Stimulated activated naive CD8-positive, alpha-beta T cell treated with anti-CD3 and anti-CD28 coated beads, Interleukin-15, Interleukin-2, amounts not matched to agents 100 ng/mL and 50 ng/mL, for 24 hours (primary cell): ENCODE results near the gene COL24A1.
A peak's percentile ranks its signal among the peaks of the same experiment; 100 is the strongest.
"Not testable (repeated sequence)": the region's sequence is repeated elsewhere in the genome, so short reads cannot be mapped to it uniquely, and the experiment has no call there.

ENCODE experiments used
- H3K27ac Mint-ChIP-seq: one replicate; pipeline ENCODE4 v1.8.0; 2021; ENCODE audit warnings: mild to moderate bottlenecking, mixed read lengths
- H3K27me3 Mint-ChIP-seq: one replicate; pipeline ENCODE4 v1.8.0; 2021; ENCODE audit warnings: mixed read lengths
- H3K36me3 Mint-ChIP-seq: one replicate; pipeline ENCODE4 v1.8.0; 2021; ENCODE audit warnings: low read depth, mixed read lengths
- H3K4me1 Mint-ChIP-seq: one replicate; pipeline ENCODE4 v1.8.0; 2021; ENCODE audit warnings: low read depth, mixed read lengths
- H3K4me3 Mint-ChIP-seq: one replicate; pipeline ENCODE4 v1.8.0; 2021; ENCODE audit warnings: mild to moderate bottlenecking, mixed read lengths
- H3K9me3 Mint-ChIP-seq: one replicate; pipeline ENCODE4 v1.8.0; 2021; ENCODE audit warnings: mixed read lengths

COL24A1 gene

GRCh38 chr1:85865213-85865612 lies 291.4 kb downstream of the COL24A1 start:
- Mint-ChIP-seq H3K27me3 (peaks cover 3% of the 10 kb centered on the region), H3K4me3 (no peak overlapping the region), H3K27ac (no peak overlapping the region), H3K36me3 (no peaks in the 10 kb centered on the region), H3K9me3 (peaks cover 3% of the 10 kb centered on the region), H3K4me1 (no peaks in the 10 kb centered on the region)

- H3K27ac Mint-ChIP-seq: no peak overlapping the region
- no peak overlapping the region for H3K4me3 Mint-ChIP-seq
- peaks cover 3% of the 10 kb centered on the region for H3K9me3 Mint-ChIP-seq
- H3K36me3 Mint-ChIP-seq: no peaks in the 10 kb centered on the region
- peaks cover 3% of the 10 kb centered on the region for H3K27me3 Mint-ChIP-seq
- H3K4me1 Mint-ChIP-seq: no peaks in the 10 kb centered on the region
Observed at GRCh38 chr1:85864727-85865126, 291.8 kb downstream of the COL24A1 start.

GRCh38 chr1:85863639-85864038 lies 292.9 kb downstream of the COL24A1 start:
- H3K27ac Mint-ChIP-seq, H3K4me3 Mint-ChIP-seq, H3K9me3 Mint-ChIP-seq, H3K27me3 Mint-ChIP-seq, H3K4me1 Mint-ChIP-seq, H3K36me3 Mint-ChIP-seq: not testable (repeated sequence)

GRCh38 chr1:85862456-85862855 lies 294.1 kb downstream of the COL24A1 start:
- Mint-ChIP-seq H3K4me1 (no peaks in the 10 kb centered on the region), H3K27me3 (peaks cover 3% of the 10 kb centered on the region), H3K9me3 (peaks cover 3% of the 10 kb centered on the region), H3K36me3 (no peaks in the 10 kb centered on the region), H3K4me3 (no peak overlapping the region), H3K27ac (no peak overlapping the region)

GRCh38 chr1:85857991-85858390 lies 298.6 kb downstream of the COL24A1 start:
- Mint-ChIP-seq H3K4me1 (no peaks in the 10 kb centered on the region), H3K27ac (no peak overlapping the region), H3K4me3 (no peak overlapping the region), H3K9me3 (no peaks in the 10 kb centered on the region), H3K27me3 (peaks cover 5% of the 10 kb centered on the region), H3K36me3 (no peaks in the 10 kb centered on the region)

GRCh38 chr1:85850238-85850637 lies 306.3 kb downstream of the COL24A1 start:
- Mint-ChIP-seq H3K4me3 (no peak overlapping the region), H3K27me3 (no peaks in the 10 kb centered on the region), H3K27ac (no peak overlapping the region), H3K9me3 (no peaks in the 10 kb centered on the region), H3K4me1 (no peaks in the 10 kb centered on the region), H3K36me3 (no peaks in the 10 kb centered on the region)

- H3K4me1 Mint-ChIP-seq: no peaks in the 10 kb centered on the region
- no peak overlapping the region for H3K27ac Mint-ChIP-seq
Observed at GRCh38 chr1:85849660-85850059, 306.9 kb downstream of the COL24A1 start.

GRCh38 chr1:85847356-85847755 lies 309.2 kb downstream of the COL24A1 start:
- Mint-ChIP-seq H3K4me3 (no peak overlapping the region), H3K4me1 (no peaks in the 10 kb centered on the region), H3K27me3 (no peaks in the 10 kb centered on the region), H3K9me3 (no peaks in the 10 kb centered on the region), H3K27ac (no peak overlapping the region), H3K36me3 (no peaks in the 10 kb centered on the region)

More at GRCh38 chr1:85849660-85850059, 306.9 kb downstream of the COL24A1 start:
- Mint-ChIP-seq H3K36me3 (no peaks in the 10 kb centered on the region), H3K27me3 (no peaks in the 10 kb centered on the region), H3K9me3 (no peaks in the 10 kb centered on the region), H3K4me3 (no peak overlapping the region)

- Mint-ChIP-seq H3K36me3 (no peaks in the 10 kb centered on the region), H3K27me3 (no peaks in the 10 kb centered on the region), H3K4me1 (no peaks in the 10 kb centered on the region), H3K4me3 (no peak overlapping the region), H3K27ac (no peak overlapping the region), H3K9me3 (no peaks in the 10 kb centered on the region)
Observed at GRCh38 chr1:85846706-85847105, 309.9 kb downstream of the COL24A1 start.

GRCh38 chr1:85839459-85839858 lies 317.1 kb downstream of the COL24A1 start:
- Mint-ChIP-seq H3K27me3 (no peaks in the 10 kb centered on the region), H3K4me3 (no peak overlapping the region), H3K9me3 (no peaks in the 10 kb centered on the region), H3K27ac (no peak overlapping the region), H3K36me3 (no peaks in the 10 kb centered on the region), H3K4me1 (no peaks in the 10 kb centered on the region)

GRCh38 chr1:85838238-85838637 lies 318.3 kb downstream of the COL24A1 start:
- Mint-ChIP-seq H3K36me3 (no peaks in the 10 kb centered on the region), H3K9me3 (no peaks in the 10 kb centered on the region), H3K4me3 (no peak overlapping the region), H3K27me3 (no peaks in the 10 kb centered on the region), H3K4me1 (no peaks in the 10 kb centered on the region), H3K27ac (peak overlapping the region; percentile 14)

- Mint-ChIP-seq H3K4me3 (no peak overlapping the region), H3K27me3 (no peaks in the 10 kb centered on the region), H3K36me3 (no peaks in the 10 kb centered on the region)
Observed at GRCh38 chr1:85836736-85837135, 319.8 kb downstream of the COL24A1 start.

GRCh38 chr1:85833165-85833564 lies 323.4 kb downstream of the COL24A1 start:
- not testable (repeated sequence) for H3K36me3 Mint-ChIP-seq

More at GRCh38 chr1:85836736-85837135, 319.8 kb downstream of the COL24A1 start:
- no peaks in the 10 kb centered on the region for H3K4me1 Mint-ChIP-seq
- no peak overlapping the region for H3K27ac Mint-ChIP-seq
- H3K9me3 Mint-ChIP-seq: no peaks in the 10 kb centered on the region

GRCh38 chr1:85830837-85831236 lies 325.7 kb downstream of the COL24A1 start:
- no peak overlapping the region for H3K27ac Mint-ChIP-seq
- H3K9me3 Mint-ChIP-seq: peaks cover 4% of the 10 kb centered on the region
- no peaks in the 10 kb centered on the region for H3K27me3 Mint-ChIP-seq
- peaks cover 3% of the 10 kb centered on the region for H3K36me3 Mint-ChIP-seq
- H3K4me3 Mint-ChIP-seq: no peak overlapping the region
- H3K4me1 Mint-ChIP-seq: no peaks in the 10 kb centered on the region

More at GRCh38 chr1:85833165-85833564, 323.4 kb downstream of the COL24A1 start:
- H3K27ac Mint-ChIP-seq, H3K4me1 Mint-ChIP-seq, H3K27me3 Mint-ChIP-seq, H3K4me3 Mint-ChIP-seq, H3K9me3 Mint-ChIP-seq: not testable (repeated sequence)

GRCh38 chr1:85824066-85824840 lies 332.3 kb downstream of the COL24A1 start:
- Mint-ChIP-seq H3K36me3 (no peaks in the 10 kb centered on the region), H3K27ac (no peak overlapping the region), H3K4me1 (no peaks in the 10 kb centered on the region), H3K9me3 (no peaks in the 10 kb centered on the region), H3K4me3 (no peak overlapping the region), H3K27me3 (no peaks in the 10 kb centered on the region)

GRCh38 chr1:85822696-85823095 lies 333.9 kb downstream of the COL24A1 start:
- Mint-ChIP-seq H3K27me3 (no peaks in the 10 kb centered on the region), H3K27ac (no peak overlapping the region), H3K36me3 (no peaks in the 10 kb centered on the region)

More at GRCh38 chr1:85822696-85823095, 333.9 kb downstream of the COL24A1 start:
- Mint-ChIP-seq H3K9me3 (no peaks in the 10 kb centered on the region), H3K4me3 (no peak overlapping the region), H3K4me1 (no peaks in the 10 kb centered on the region)
